Stomach (tissue), 9 donors: ENCODE measurements around the gene MAP3K14. TPM values are rescaled to one million over a fixed set of nuclear protein-coding genes. Genes with fewer than 3 reads are reported as not detected.

Source experiments
- DNase-seq, 2 donors: peaks; one replicate each; pipeline versions ENCODE4 v3.0.0 to v3.0.0-alpha.2; 2013 to 2019
- H3K27ac ChIP-seq, 5 donors: fragments of 200-600 bp in 4 of 5; sonication (generic) in 4 of 5; one replicate each; pipeline ENCODE4 v1.5.1; 2013 to 2019; ENCODE audit warnings: mild to moderate bottlenecking in 1 of 5, moderate library complexity in 1 of 5
- H3K27me3 ChIP-seq, 3 donors: fragments of 200-600 bp; sonication (generic); one replicate each; pipeline ENCODE4 v1.5.1; 2017 to 2019; ENCODE audit warnings: mixed run types in 1 of 3
- H3K36me3 ChIP-seq, 4 donors: fragments of 200-600 bp; sonication (generic); 1 replicate in 3 of 4; 2 replicates in 1 of 4; pipeline ENCODE4 v1.5.1; 2016 to 2019
- H3K4me1 ChIP-seq, 4 donors: fragments of 200-600 bp; sonication (generic); one replicate each; pipeline ENCODE4 v1.5.1; 2016 to 2019
- H3K4me3 ChIP-seq, 4 donors: fragments of 200-600 bp; sonication (generic) in 3 of 4; one replicate each; pipeline ENCODE4 v1.5.1; 2016 to 2019; ENCODE audit warnings: mild to moderate bottlenecking in 1 of 4
- H3K9me3 ChIP-seq, 4 donors: fragments of 200-600 bp; sonication (generic); one replicate each; pipeline ENCODE4 v1.5.1; 2016 to 2019
- EP300 ChIP-seq: sonication (generic); formaldehyde crosslinking; IDR thresholded peaks from one replicate; pipeline ENCODE4 v1.6.1; 2017; ENCODE audit warnings: antibody characterized with exemption
- POLR2A ChIP-seq, 4 donors: fragments of 450-650 bp; IDR thresholded peaks; one replicate each; pipeline ENCODE4 v1.6.1; 2016; ENCODE audit warnings: antibody characterized with exemption in 4 of 4, control low read depth in 2 of 4, mild to moderate bottlenecking in 1 of 4, moderate library complexity in 1 of 4
- POLR2AphosphoS5 ChIP-seq, 3 donors: sonication (generic); formaldehyde crosslinking; IDR thresholded peaks; one replicate each; pipeline ENCODE4 v1.6.1; 2016; ENCODE audit warnings: antibody characterized with exemption in 3 of 3
- WGBS, 5 donors: extraction: QIAGEN DNeasy Blood & Tissue Kit in 3 of 5; methylation state at CpG; one replicate each; pipeline versions ENCODE4 v1.1.5 to v1.1.7; 2013 to 2018; 5-methylcytosine and 5-hydroxymethylcytosine counted together
- intact Hi-C: fragments of 100-400 bp; cut with DNase I; formaldehyde crosslinking; loops from one replicate; pipeline ENCODE4 v1.15.1; 2023; ENCODE audit warnings: low total_unique reads
- polyA plus RNA-seq, 3 donors: library from polyadenylated mRNA; stranded (reverse); fragments of 200-250 nt; gene quantifications; one replicate each; pipeline ENCODE4 v1.2.3, GENCODE V29; 2013
- total RNA-seq, 5 donors: library from RNA; depleted of rRNA; stranded (reverse); fragments of >200 nt; gene quantifications; one replicate each; pipeline versions ENCODE4 v1.1.0 to v1.2.3, GENCODE V29; 2014 to 2016
- TF ChIP-seq, protein P1 (sequence below), 7 experiments: fragments of 450-650 bp in 4 of 7; fragments of 200-600 bp in 3 of 7; sonication (generic) in 3 of 7; IDR thresholded peaks; one replicate each; pipeline ENCODE4 v1.5.1; 2016 to 2019; ENCODE audit warnings: antibody characterized with exemption in 7 of 7, control low read depth in 2 of 7, mild to moderate bottlenecking in 1 of 7
- donor health status: healthy with polysubstance abuse.
- donor health status: Bipolar disorder and iron deficiency.
- donor health status: healthy.

Gene MAP3K14
- total and polyA plus RNA-seq, 8 donors, result 1.2 to 17.7 (median 8.1) TPM

DNA sequence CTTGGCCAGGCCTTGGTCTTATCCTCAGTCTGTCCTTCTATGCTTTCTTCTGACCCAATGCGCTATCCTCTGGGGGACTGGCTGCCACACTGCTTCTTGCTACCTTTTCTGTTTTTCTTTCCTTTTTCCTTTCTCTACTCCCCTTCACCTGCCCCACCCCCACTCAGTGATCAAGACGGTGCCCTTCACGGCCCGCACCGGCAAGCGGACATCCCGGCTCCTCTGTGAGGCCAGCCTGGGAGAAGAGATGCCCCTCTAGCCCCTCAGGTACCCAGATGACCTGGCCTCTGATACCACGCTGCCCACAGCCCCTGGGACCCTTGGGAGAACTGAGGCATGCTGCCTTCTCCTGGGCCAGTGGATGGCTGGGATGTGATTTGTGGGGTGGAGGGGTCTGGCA lies 70.5 kb downstream of the MAP3K14 start:
- H3K4me3 ChIP-seq, result peak overlapping the region in 1 of 4 donors; percentile 64
- 66 to 82% (median 75%) methylated on average over 8 of the region's 8 CpGs for WGBS, 5 donors
- H3K9me3 ChIP-seq, result no peaks in the 10 kb centered on the region
- peaks cover 0 to 9% (median 2%) of the 10 kb centered on the region in 3 donors for H3K27me3 ChIP-seq
- H3K27ac ChIP-seq, result peak overlapping the region in 1 of 5 donors; percentile 88
- intact Hi-C loops, result no loop called here
- H3K36me3 ChIP-seq, result peaks cover 3 to 62% (median 42%) of the 10 kb centered on the region in 4 donors
- peaks cover 12 to 59% (median 35%) of the 10 kb centered on the region in 4 donors for H3K4me1 ChIP-seq
- no peak for DNase-seq
- TF ChIP-seq EP300, result no peak

DNA sequence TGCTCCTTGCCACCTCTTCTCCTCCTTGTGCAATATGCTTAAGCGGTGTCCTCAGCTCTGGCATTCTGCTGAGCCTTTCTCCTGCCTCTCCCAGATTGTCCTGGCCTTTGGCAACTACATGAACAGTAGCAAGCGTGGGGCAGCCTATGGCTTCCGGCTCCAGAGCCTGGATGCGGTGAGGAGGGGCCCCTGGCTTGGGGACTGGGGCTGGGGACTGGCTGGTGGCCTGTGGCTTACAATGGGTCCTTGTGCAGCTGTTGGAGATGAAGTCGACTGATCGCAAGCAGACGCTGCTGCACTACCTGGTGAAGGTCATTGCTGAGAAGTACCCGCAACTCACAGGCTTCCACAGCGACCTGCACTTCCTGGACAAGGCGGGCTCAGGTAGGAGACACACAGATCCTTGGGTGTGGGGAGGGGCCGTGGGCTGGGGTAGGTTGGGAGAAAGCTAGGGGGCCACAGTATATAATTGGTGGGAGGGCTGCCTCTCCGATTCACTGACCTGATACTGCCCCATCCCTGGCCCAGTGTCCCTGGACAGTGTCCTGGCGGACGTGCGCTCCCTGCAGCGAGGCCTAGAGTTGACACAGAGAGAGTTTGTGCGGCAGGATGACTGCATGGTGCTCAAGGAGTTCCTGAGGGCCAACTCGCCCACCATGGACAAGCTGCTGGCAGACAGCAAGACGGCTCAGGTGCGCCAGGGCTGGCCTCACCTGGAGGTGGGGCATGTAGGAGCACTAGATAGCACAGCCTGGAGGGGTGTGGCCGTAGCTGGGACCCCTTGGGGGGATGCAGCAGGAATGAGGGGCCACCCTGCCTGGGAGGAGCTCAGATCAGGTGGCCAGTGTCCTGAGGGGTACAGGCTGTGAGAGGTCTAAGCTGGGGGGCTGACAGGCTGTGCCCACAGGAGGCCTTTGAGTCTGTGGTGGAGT lies 71.8 kb downstream of the MAP3K14 start:
- TF ChIP-seq POLR2A (IDR thresholded peaks at IDR 0.05) (no peak), EP300 (no peak), POLR2AphosphoS5 (IDR thresholded peaks at IDR 0.05) (no peak)
- TF ChIP-seq, protein P1, sequence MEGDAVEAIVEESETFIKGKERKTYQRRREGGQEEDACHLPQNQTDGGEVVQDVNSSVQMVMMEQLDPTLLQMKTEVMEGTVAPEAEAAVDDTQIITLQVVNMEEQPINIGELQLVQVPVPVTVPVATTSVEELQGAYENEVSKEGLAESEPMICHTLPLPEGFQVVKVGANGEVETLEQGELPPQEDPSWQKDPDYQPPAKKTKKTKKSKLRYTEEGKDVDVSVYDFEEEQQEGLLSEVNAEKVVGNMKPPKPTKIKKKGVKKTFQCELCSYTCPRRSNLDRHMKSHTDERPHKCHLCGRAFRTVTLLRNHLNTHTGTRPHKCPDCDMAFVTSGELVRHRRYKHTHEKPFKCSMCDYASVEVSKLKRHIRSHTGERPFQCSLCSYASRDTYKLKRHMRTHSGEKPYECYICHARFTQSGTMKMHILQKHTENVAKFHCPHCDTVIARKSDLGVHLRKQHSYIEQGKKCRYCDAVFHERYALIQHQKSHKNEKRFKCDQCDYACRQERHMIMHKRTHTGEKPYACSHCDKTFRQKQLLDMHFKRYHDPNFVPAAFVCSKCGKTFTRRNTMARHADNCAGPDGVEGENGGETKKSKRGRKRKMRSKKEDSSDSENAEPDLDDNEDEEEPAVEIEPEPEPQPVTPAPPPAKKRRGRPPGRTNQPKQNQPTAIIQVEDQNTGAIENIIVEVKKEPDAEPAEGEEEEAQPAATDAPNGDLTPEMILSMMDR (IDR thresholded peaks at IDR 0.05), result no peak
- DNase-seq, result no peak

GRCh38 chr17:45243750-45244149 lies 73.1 kb downstream of the MAP3K14 start:
- Histone ChIP-seq H3K27me3 (peaks cover 0 to 33% (median 9%) of the 10 kb centered on the region in 3 donors), H3K4me3 (no peak overlapping the region), H3K4me1 (peaks cover 19 to 62% (median 40%) of the 10 kb centered on the region in 4 donors), H3K9me3 (no peaks in the 10 kb centered on the region), H3K27ac (no peak overlapping the region), H3K36me3 (peaks cover 3 to 77% (median 55%) of the 10 kb centered on the region in 4 donors)
- DNase-seq, result peak; percentile 80 to 82
- WGBS, 5 donors, result 31 to 83% (median 40%) methylated on average over 1 to 18 of the region's 18 CpGs
- intact Hi-C loops, result no loop called here
- TF ChIP-seq, protein P1 (IDR thresholded peaks at IDR 0.05), result no peak
- peak in 2 of 3 donors; percentile 50 to 72 for TF ChIP-seq POLR2AphosphoS5 (IDR thresholded peaks at IDR 0.05)

More for the DNA sequence above, 71.8 kb downstream of the MAP3K14 start:
- Histone ChIP-seq H3K27ac (no peak overlapping the region), H3K4me1 (peaks cover 19 to 63% (median 40%) of the 10 kb centered on the region in 4 donors), H3K36me3 (peaks cover 3 to 68% (median 52%) of the 10 kb centered on the region in 4 donors), H3K4me3 (no peak overlapping the region), H3K9me3 (no peaks in the 10 kb centered on the region), H3K27me3 (peaks cover 0 to 22% (median 9%) of the 10 kb centered on the region in 3 donors)
- intact Hi-C loops, result no loop called here
- WGBS, 5 donors, result 86 to 90% (median 88%) methylated on average over 20 to 21 of the region's 21 CpGs

DNA sequence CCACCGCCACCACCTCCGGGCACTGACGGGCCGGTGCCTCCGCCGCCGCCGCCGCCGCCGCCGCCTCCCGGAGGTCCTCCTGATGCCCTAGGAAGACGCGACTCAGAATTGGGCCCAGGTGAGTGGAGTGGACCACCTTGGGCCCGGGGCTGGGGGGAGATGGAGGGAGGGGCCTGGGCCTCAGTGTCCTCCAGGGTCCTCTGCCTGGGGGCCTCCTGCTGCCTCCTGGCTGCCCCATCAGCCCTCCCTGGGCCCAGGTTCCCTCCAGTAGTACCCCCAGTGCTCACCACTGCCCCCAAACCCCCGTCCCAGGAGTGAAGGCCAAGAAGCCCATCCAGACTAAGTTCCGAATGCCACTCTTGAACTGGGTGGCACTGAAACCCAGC lies 74.8 kb downstream of the MAP3K14 start:
- H3K27me3 ChIP-seq, result peaks cover 0 to 44% (median 9%) of the 10 kb centered on the region in 3 donors
- WGBS, 5 donors, result 27 to 63% (median 31%) methylated on average over 1 to 18 of the region's 18 CpGs; no CpG with 5 or more reads in 1 of the 5 donors

More for the DNA sequence above, 74.8 kb downstream of the MAP3K14 start:
- H3K4me3 ChIP-seq, result peak overlapping the region; percentile 23 to 41 (median 32)
- DNase-seq, result no peak
- peaks cover 18 to 45% (median 26%) of the 10 kb centered on the region in 4 donors for H3K4me1 ChIP-seq
- no peaks in the 10 kb centered on the region for H3K9me3 ChIP-seq
- intact Hi-C loops, result no loop called here
- TF ChIP-seq POLR2AphosphoS5 (IDR thresholded peaks at IDR 0.05) (no peak), EP300 (no peak), POLR2A (IDR thresholded peaks at IDR 0.05) (no peak)
- TF ChIP-seq, protein P1 (IDR thresholded peaks at IDR 0.05), result no peak
- H3K27ac ChIP-seq, result peak overlapping the region in 1 of 5 donors; percentile 17
- H3K36me3 ChIP-seq, result peaks cover 3 to 95% (median 63%) of the 10 kb centered on the region in 4 donors
